GM11168 (cell line): ENCODE data around the gene ZNF329.
"Not testable (repeated sequence)": the region's sequence is repeated elsewhere in the genome, so short reads cannot be mapped to it uniquely, and the experiment has no call there.

Experiments used
- in situ Hi-C: fragments of 300-500 bp; cut with MboI; formaldehyde crosslinking; loops from one replicate; pipeline ENCODE4 v1.12.0; 2022; ENCODE audit warnings: low sequenced_read_pairs; ENCODE audit not compliant: unreplicated experiment

The ZNF329 gene

DNA sequence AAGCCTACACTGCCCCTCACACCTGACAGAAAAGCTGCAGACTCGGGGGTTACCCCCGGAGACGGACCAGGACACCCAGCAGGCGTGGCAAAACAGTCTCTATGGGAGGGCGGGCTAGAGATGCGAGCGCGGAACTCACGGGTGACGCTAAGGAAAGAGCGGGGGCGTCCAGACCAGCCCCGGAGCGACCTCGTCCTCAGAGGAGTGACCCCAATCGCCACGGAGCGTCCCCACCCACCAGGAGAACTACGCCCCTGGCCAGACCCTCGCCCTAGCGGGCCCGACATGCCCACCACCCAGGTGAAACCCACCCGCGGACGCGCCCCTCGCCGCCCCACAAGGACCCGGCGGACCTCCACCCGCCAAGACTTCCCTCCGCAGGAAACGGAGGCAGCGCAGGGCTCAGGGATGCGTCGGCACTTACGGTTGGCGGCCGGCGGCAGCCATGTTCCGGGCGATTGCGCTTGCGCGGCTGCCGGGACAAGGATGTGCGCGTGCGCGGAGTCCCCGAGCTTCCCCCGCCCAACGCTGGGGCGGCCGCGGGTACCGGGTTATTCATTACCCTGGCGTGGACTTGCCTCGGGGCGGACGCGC lies at the start of gene ZNF329:
ZNF329 (minus strand) TSS at position 462 of the 594 bp plus-strand sequence. CDS start 21,286 bp downstream, outside the sequence.
- in situ Hi-C loops = loop anchor here (10.0 kb wide), 1 partner anchor 406 kb away; the partner anchor contains the start of gene ZNF776

- in situ Hi-C loops = no loop called here
Measured at GRCh38 chr19:58196901-58197616, 46.5 kb upstream of the ZNF329 start.

DNA sequence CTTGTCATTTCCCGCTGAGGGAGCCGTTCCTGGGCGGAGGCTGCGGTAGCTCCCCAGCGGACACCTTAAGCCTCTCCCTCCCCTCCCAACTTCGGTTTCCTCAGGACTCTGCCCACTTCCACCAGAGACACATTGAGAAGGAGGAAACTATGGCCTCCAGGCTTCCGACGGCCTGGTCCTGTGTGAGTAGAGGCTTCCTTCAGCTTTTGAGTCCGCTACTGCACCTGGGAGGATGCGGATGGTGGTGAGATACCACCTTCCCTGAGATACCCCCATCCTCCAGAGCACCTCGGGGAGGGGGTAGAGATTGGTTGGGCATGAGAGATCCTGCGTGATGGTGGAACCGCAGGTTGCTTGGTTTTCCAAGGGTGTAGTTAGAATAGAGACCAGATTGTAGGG lies 33.2 kb upstream of the ZNF329 start:
- in situ Hi-C loops = no loop called here

- in situ Hi-C loops = no loop called here
Measured at GRCh38 chr19:58182989-58183816, 32.6 kb upstream of the ZNF329 start, which contains the start of gene ZNF274. TSS of gene ZNF274 (plus strand) at chr19:58183061. CDS start at chr19:58183966, 905 bp downstream.

DNA sequence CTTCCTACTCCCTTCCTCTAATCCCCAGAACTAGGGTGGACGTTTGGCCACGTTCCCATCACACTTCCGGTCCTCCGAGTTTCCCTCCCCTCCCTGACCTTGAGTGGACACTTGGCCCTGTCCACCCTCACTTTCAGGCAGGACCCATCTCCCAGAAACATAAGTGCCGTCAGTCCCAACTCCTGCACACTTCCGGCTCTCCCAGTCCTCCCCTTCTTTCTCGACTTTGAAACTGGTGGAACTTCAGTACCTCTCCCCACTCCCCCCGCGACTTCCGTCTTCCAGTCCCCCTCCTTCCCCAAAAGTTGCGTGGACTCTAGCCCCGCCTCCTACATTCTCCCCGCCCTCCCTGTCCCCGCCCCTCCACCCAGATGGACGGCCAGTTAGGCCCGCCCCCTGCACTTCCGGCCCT lies 32.0 kb upstream of the ZNF329 start:
- in situ Hi-C loops = no loop called here

GRCh38 chr19:58181902-58182576 lies 31.4 kb upstream of the ZNF329 start:
- in situ Hi-C loops = no loop called here

DNA sequence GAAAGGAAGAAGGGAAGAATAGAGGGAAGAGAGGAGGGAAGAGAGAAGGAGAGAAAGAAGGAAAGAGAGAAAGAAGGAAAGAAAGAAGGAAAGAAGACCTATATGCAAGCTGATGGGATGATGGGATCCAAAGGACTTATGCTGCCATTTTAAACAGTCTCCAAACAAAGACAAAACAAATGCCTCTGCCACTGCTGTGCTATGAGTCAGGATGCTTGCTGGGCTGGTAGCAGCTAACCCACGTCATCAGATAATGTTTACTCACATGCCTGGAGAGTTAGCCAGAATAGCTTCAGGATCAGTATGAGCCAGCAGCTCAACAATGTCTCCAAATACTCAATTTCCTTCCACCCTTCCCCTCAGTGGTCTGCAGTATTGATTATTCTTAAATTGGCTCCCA lies 20.3 kb upstream of the ZNF329 start:
- in situ Hi-C loops = no loop called here

DNA sequence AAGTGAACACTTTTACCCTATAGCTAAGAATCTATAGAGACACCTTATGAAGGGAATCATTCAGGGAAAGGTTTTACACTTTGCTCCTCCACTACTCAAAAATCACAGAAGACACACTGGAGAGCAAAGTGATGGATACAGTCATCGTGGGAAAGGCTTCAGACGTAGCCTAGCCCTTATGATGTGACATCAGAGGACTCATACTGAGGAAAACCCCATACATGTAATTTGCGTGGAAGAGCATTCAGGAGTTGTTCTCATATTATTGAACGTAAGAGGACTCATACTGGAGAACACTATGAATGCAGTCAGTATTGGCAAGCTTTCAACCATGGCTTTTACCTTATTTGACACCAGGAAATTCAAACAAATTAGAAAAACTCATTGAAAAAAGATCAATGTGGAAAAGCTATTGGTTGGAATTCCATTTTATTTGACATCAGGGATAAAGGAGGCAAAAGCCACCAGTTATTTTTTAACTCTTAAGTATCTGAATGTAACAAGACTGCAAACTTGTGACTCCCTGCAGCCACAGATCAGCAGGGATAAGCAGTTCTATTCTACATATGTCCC lies 16.2 kb upstream of the ZNF329 start:
- in situ Hi-C loops = no loop called here

DNA sequence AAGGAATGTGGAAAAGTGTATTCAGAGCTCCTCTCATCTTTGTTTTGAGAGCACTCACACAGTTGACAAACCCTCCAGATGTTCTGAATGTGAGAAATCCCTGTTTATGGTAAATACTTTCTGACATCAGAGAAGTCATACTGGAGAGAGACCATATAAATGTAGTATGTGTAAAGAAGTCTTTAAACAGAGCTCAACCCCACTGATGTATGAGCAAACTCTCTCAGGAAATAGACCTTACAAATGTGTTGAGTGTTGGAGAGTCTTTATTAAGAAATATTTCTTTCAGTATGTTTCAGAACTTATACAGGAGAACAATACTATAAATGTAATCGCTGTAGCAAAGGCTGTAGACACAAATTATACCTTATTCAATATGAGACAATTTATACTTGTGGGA lies 15.7 kb upstream of the ZNF329 start:
- in situ Hi-C loops = no loop called here

DNA sequence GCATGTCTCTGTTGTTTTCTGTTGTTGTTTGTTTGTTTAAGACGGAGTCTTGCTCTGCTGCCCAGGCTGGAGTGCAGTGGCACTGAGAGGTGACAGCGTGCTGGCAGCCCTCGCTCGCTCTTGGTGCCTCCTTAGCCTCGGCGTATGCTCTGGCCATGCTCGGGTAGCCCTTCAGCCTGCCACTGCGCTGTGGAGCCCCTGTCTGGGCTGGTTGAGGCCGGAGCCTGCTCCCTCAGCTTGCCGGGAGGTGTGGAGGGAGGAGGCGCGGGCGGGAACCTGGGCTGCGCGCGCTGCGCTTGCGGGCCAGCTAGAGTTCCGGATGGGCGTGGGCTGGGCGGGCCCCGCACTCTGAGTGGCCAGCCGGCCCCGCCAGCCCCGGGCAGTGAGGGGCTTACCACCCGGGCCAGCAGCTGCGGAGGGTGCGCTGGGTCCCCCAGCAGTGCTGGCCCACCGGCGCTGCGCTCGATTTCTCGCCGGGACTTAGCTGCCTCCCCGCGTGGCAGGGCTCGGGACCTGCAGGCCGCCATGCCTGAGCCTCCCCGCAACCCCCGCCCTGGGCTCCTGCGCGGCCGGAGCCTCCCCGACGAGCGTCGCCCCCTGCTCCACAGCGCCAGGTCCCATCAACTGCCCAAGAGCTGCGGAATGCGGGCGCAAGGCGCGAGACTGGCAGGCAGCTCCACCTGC lies 6.6 kb upstream of the ZNF329 start:
- in situ Hi-C loops = loop anchor here (10.0 kb wide), 1 partner anchor 412 kb away; the partner anchor contains the start of gene ZNF776

DNA sequence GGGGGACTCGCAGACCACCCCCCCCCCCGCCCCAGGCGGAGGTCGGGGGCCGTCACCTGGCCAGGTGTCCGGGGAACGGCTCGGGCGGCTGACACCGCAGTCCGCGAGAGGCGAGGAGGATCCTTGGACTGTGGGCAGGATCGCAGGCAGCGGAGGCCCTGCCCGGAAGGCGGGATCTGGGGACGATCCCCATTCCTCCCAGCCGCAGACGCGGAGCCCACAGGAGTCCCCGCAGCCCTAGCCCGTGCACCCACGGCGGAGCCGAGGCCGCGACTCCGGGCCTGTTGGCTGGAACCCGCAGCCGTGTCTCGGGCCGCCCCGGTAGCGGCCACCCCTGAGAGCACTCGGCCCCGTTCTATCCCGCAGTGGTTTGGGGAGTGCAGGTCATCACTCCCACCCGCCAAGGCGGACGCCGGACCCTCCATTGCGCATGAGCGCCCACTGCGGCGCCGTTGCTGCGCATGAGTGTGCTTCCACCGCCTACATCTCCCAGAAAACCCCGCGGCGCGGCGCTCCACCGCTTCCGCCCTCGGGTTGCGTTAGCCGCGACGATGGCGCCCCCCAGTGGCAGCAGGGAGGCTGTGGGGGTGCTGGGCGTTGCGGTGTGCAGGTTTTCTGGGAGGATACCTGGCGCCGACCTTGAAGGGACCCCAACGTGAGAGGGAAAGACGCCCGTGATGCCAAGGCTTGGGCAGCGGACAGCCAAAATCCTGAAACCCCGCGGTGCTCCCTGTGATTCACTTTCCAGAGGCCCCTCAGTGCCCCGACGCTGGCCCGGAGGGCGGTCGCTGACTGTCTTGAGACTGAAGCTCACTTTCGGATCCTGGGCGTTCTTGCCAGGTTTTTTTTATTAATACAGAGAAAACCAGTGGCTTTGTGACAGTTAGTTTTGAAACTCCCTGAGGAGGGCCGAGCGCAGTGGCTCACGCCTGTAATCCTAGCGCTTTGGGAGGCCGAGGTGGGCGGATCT lies 4.4 kb upstream of the ZNF329 start:
- in situ Hi-C loops = loop anchor here (10.0 kb wide), 1 partner anchor 410 kb away; the partner anchor contains the start of gene ZNF776

GRCh38 chr19:58154287-58154678 lies 3.7 kb upstream of the ZNF329 start:
- in situ Hi-C loops = loop anchor here (10.0 kb wide), 1 partner anchor 409 kb away; the partner anchor contains the start of gene ZNF776

DNA sequence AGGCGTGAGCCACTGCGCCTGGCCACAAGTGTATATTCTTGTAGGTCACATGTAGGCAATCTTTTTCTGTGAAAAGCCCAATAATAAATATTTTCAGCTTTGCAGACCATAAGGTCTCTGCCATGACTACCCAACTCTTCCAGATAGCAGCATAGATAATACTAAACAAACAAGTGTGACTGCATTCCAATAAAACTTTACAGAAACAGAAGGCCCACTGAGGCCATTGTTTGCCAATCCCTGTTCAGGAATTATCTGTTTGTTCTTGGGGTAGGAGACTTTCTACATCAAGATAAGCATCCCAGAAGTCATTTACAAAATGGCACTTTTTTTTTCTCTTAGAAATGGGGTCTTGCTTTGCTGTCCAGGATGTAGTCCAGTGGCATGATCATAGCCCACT lies 2.8 kb upstream of the ZNF329 start:
- in situ Hi-C loops = loop anchor here (10.0 kb wide), 1 partner anchor 409 kb away; the partner anchor contains the start of gene ZNF776

- in situ Hi-C loops = not testable (repeated sequence)
Measured at GRCh38 chr19:58147475-58147874, 3.1 kb downstream of the ZNF329 start.

GRCh38 chr19:58145849-58146248 lies 4.7 kb downstream of the ZNF329 start:
- in situ Hi-C loops = no loop called here

GRCh38 chr19:58134244-58134643 lies 16.3 kb downstream of the ZNF329 start:
- in situ Hi-C loops = no loop called here

GRCh38 chr19:58129284-58129683 lies 21.3 kb downstream of the ZNF329 start:
- in situ Hi-C loops = no loop called here

DNA sequence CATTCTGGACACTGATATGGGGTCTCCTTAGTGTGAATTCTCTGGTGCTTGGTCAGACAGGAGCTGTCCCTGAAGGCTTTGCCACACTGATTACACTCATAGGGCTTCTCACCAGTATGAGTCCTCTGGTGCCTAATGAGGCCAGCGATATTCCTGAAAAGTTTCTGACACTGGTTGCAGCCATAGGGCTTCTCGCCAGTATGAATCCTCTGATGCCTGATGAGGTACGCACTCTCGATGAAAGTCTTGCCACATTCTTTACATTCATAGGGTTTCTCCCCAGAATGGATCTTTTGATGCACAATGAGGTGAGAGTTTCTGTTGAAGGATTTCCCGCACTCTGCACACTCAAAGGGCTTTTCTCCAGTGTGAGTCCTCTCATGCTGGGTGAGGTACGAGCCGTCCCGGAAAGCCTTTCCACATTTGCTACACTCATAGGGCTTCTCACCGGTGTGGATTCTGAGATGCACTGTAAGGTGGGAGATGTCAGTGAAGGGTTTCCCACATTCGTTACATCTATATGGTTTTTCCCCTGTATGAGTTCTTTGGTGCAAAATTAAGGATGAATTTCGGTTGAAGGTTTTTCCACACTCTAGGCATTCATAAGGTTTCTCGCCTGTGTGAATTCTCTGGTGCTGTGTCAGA lies 22.4 kb downstream of the ZNF329 start:
- in situ Hi-C loops = no loop called here
